Measurements from ENCODE around the gene MTUS2. TPM values are rescaled to one million over a fixed set of nuclear protein-coding genes. Genes with fewer than 3 reads are reported as not detected.

Gene MTUS2
- total RNA-seq, 1 experiment from 2014 or later: 0.35 TPM

- Histone ChIP-seq H2AFZ (ENCODE audit: low read length) (no peak overlapping the region), H3K4ac (ENCODE audit: low read depth, low read length) (no peak overlapping the region)
- WGBS (ENCODE audit: extremely low coverage, insufficient read length, low lambda C conversion rate): no CpG with 5 or more reads among the region's 8 CpGs
These were observed 614.2 kb downstream of the MTUS2 start for GRCh38 chr13:29434217-29434945.

More at GRCh38 chr13:29434217-29434945, 614.2 kb downstream of the MTUS2 start:
- Mint-ChIP-seq H3K4me3 (no peak overlapping the region), H3K27me3 (ENCODE audit: low read depth) (peaks cover 17% of the 10 kb centered on the region), H3K27ac (no peak overlapping the region), H3K36me3 (ENCODE audit: insufficient read depth in 1 of 3, low read depth in 3 of 3) (no peaks in the 10 kb centered on the region), H3K4me1 (peaks cover 6 to 10% of the 10 kb centered on the region in 2 experiments), H3K9me3 (no peaks in the 10 kb centered on the region)
- H2AK5ac ChIP-seq (ENCODE audit: insufficient read length, low read length): no peak overlapping the region
- no peak overlapping the region for H3K23ac ChIP-seq (ENCODE audit: insufficient read length, low read depth, low read length)
- H3K79me1 ChIP-seq (ENCODE audit: insufficient read depth, low read depth, low read length, poor library complexity, severe bottlenecking): no peaks in the 10 kb centered on the region
- H3K4me2 ChIP-seq (ENCODE audit: insufficient read depth, insufficient read length, low read length): no peak overlapping the region
- no peaks in the 10 kb centered on the region for H3K23me2 ChIP-seq (ENCODE audit: insufficient read length, low read depth, low read length, poor library complexity, severe bottlenecking)
- no peak overlapping the region for H3T11ph ChIP-seq (ENCODE audit: low read length)
- no peak overlapping the region for H4K5ac ChIP-seq (ENCODE audit: insufficient read length, low read depth, low read length)
- H4K8ac ChIP-seq (replicated peaks; ENCODE audit: insufficient read length, low read depth, low read length): no peak overlapping the region
- H3K14ac ChIP-seq (ENCODE audit: insufficient read depth, low read length): no peak overlapping the region
- no peak overlapping the region for H3K9ac ChIP-seq (ENCODE audit: extremely low read depth, insufficient read length, low read length)
- H3K27me3 ChIP-seq (ENCODE audit: insufficient read depth, low read length): no peaks in the 10 kb centered on the region
- no peak overlapping the region for H2BK120ac ChIP-seq (ENCODE audit: low read depth, low read length, poor library complexity, severe bottlenecking)
- no peak overlapping the region for H2BK15ac ChIP-seq (ENCODE audit: low read depth, low read length)
- no peak overlapping the region for H2BK12ac ChIP-seq (ENCODE audit: insufficient read length, low read depth, low read length)
- H3K18ac ChIP-seq (ENCODE audit: insufficient read length, low read depth, low read length): no peak overlapping the region
- no peaks in the 10 kb centered on the region for H3K9me3 ChIP-seq (ENCODE audit: control insufficient read depth, low read depth, low read length)
- H3K79me2 ChIP-seq (ENCODE audit: insufficient read depth, low read length): no peaks in the 10 kb centered on the region
- DNase-seq: no peak
- H3K4me1 ChIP-seq (ENCODE audit: insufficient read depth, low read length): no peaks in the 10 kb centered on the region
- TF ChIP-seq, protein P1, sequence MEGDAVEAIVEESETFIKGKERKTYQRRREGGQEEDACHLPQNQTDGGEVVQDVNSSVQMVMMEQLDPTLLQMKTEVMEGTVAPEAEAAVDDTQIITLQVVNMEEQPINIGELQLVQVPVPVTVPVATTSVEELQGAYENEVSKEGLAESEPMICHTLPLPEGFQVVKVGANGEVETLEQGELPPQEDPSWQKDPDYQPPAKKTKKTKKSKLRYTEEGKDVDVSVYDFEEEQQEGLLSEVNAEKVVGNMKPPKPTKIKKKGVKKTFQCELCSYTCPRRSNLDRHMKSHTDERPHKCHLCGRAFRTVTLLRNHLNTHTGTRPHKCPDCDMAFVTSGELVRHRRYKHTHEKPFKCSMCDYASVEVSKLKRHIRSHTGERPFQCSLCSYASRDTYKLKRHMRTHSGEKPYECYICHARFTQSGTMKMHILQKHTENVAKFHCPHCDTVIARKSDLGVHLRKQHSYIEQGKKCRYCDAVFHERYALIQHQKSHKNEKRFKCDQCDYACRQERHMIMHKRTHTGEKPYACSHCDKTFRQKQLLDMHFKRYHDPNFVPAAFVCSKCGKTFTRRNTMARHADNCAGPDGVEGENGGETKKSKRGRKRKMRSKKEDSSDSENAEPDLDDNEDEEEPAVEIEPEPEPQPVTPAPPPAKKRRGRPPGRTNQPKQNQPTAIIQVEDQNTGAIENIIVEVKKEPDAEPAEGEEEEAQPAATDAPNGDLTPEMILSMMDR (conservative IDR thresholded peaks at IDR 0.05): no peak
- H2BK5ac ChIP-seq (ENCODE audit: insufficient read length, low read length): no peak overlapping the region
- no peak overlapping the region for H3K56ac ChIP-seq (ENCODE audit: insufficient read length, low read depth, low read length)
- H4K91ac ChIP-seq (ENCODE audit: insufficient read length, low read depth, low read length): no peak overlapping the region
- no peak overlapping the region for H2BK20ac ChIP-seq (ENCODE audit: low read depth, low read length, poor library complexity, severe bottlenecking)
- no peak overlapping the region for H3K27ac ChIP-seq (ENCODE audit: insufficient read length, low read depth, low read length)
- H4K20me1 ChIP-seq (ENCODE audit: control insufficient read depth, insufficient read depth, insufficient read length): no peaks in the 10 kb centered on the region

Measured in H9 (cell line).